Measurements from ENCODE around the gene SPP1. TPM values are rescaled to one million over a fixed set of nuclear protein-coding genes. Genes with fewer than 3 reads are reported as not detected.

The SPP1 gene
- total RNA-seq, 1 donor from 2014 or later = 1.1 TPM

DNA sequence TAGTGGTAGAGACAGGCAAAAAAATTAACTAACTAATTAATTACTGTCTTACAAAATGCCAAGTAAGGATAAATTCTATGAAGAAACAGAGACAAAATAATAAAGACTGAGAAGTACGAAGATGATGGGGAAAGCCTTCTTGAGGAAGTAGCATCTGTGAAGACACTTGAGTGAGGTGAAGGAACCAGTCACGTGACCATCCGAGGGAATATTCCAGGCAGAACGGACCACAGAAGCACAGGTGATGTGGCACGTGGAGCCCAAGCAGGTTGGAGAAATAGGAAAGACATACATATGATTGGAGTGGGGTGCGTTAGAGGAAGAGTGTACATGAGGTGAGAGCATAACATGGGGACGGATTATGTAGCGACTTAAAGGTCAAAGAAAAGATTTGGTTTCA lies 30.5 kb upstream of the SPP1 start:
- Mint-ChIP-seq H3K27ac (ENCODE audit: unreplicated experiment) (no peak overlapping the region), H3K4me3 (ENCODE audit: unreplicated experiment) (no peak overlapping the region), H3K4me1 (ENCODE audit: low read depth, unreplicated experiment) (no peaks in the 10 kb centered on the region), H3K27me3 (ENCODE audit: unreplicated experiment) (no peaks in the 10 kb centered on the region), H3K9me3 (ENCODE audit: unreplicated experiment) (no peaks in the 10 kb centered on the region), H3K36me3 (ENCODE audit: unreplicated experiment) (no peaks in the 10 kb centered on the region)
- TF ChIP-seq, protein P1, sequence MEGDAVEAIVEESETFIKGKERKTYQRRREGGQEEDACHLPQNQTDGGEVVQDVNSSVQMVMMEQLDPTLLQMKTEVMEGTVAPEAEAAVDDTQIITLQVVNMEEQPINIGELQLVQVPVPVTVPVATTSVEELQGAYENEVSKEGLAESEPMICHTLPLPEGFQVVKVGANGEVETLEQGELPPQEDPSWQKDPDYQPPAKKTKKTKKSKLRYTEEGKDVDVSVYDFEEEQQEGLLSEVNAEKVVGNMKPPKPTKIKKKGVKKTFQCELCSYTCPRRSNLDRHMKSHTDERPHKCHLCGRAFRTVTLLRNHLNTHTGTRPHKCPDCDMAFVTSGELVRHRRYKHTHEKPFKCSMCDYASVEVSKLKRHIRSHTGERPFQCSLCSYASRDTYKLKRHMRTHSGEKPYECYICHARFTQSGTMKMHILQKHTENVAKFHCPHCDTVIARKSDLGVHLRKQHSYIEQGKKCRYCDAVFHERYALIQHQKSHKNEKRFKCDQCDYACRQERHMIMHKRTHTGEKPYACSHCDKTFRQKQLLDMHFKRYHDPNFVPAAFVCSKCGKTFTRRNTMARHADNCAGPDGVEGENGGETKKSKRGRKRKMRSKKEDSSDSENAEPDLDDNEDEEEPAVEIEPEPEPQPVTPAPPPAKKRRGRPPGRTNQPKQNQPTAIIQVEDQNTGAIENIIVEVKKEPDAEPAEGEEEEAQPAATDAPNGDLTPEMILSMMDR (IDR thresholded peaks at IDR 0.05; ENCODE audit: partially characterized antibody, unreplicated experiment) = no peak
- no peak for DNase-seq

DNA sequence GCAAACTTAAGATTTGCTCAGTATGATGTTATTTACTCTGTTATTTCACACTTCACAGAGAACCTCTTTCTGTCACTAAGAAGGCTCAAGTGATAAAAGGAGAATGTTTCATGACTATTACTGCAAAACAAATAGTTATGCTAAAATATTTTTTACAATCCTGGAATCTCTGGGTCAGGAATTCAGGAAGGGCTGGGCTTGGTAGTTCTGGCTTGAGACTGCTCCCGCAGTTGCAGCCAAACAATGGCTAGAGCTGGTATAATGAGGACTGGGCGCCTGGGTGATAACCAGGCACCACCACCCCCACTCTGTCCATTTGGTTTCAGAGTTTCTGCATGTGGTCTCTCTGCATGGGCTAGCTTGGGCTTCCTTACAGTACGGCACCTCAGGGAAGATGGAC lies 28.7 kb upstream of the SPP1 start:
- Mint-ChIP-seq H3K36me3 (ENCODE audit: unreplicated experiment) (no peaks in the 10 kb centered on the region), H3K4me3 (ENCODE audit: unreplicated experiment) (no peak overlapping the region), H3K9me3 (ENCODE audit: unreplicated experiment) (no peaks in the 10 kb centered on the region), H3K27ac (ENCODE audit: unreplicated experiment) (no peak overlapping the region), H3K27me3 (ENCODE audit: unreplicated experiment) (peaks cover 2% of the 10 kb centered on the region), H3K4me1 (ENCODE audit: low read depth, unreplicated experiment) (no peaks in the 10 kb centered on the region)
- TF ChIP-seq, protein P1 (IDR thresholded peaks at IDR 0.05; ENCODE audit: partially characterized antibody, unreplicated experiment) = no peak
- no peak for DNase-seq

DNA sequence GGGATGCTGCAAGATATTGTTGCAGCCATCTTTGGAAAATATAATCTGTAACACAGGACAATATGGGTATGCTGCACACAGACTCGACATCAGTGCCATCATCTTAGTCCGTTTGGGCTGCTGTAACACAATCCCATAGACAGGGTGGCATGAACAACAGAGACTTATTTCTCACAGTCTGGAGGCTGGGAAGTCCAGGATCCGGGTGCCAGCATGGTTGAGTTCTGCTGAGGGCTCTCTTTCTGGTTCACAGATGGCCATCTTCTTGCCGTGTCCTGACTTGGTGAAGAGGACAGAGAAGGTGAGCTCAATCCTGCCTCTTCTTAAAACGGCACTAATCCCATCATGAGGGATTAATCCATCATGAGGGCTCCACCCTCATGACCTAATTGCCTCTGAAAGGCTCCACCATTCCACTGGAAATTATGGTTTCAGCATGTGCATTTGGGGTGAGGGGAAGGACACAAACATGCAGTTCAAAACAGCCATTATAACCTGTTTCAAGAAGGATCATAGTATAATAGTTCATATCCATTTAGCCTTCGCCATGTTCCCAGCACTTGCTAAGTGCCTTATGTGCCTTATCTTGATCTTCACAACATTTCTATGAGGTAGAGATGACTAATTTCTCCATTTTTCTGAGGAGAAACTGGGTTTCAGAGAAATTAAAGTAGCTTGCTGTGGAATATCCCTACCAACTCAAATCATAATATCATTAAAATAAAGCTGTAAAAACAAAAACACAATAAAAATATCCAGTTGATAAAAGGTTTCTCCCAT lies 27.9 kb upstream of the SPP1 start:
- no peaks in the 10 kb centered on the region for H3K36me3 Mint-ChIP-seq (ENCODE audit: unreplicated experiment)
- H3K4me1 Mint-ChIP-seq (ENCODE audit: low read depth, unreplicated experiment) = no peaks in the 10 kb centered on the region
- DNase-seq = no peak
- no peak overlapping the region for H3K27ac Mint-ChIP-seq (ENCODE audit: unreplicated experiment)
- H3K9me3 Mint-ChIP-seq (ENCODE audit: unreplicated experiment) = no peaks in the 10 kb centered on the region
- no peak overlapping the region for H3K4me3 Mint-ChIP-seq (ENCODE audit: unreplicated experiment)
- H3K27me3 Mint-ChIP-seq (ENCODE audit: unreplicated experiment) = peaks cover 2% of the 10 kb centered on the region
- TF ChIP-seq, protein P1 (IDR thresholded peaks at IDR 0.05; ENCODE audit: partially characterized antibody, unreplicated experiment) = no peak

DNA sequence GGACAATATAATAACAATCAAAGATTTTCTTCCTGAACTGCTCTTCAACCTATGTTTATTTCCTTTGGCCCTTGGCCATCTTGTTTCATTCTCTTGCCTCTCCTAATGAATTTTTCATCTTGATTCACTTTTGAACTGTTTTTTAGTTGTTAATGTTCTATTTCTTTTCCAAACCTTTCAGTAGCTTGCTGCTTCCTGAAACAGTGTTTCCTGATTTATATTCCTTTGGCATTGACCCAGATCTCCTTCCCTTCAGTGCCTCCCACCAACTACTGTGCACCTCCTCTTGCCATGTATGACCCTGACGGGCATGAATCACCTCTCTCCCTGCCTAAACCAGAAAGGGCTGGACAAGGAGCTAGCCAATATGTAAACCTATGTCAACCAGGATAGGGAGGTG lies 25.6 kb upstream of the SPP1 start:
- Mint-ChIP-seq H3K36me3 (ENCODE audit: unreplicated experiment) (no peaks in the 10 kb centered on the region), H3K9me3 (ENCODE audit: unreplicated experiment) (no peaks in the 10 kb centered on the region), H3K4me3 (ENCODE audit: unreplicated experiment) (no peak overlapping the region), H3K27me3 (ENCODE audit: unreplicated experiment) (peaks cover 2% of the 10 kb centered on the region), H3K27ac (ENCODE audit: unreplicated experiment) (no peak overlapping the region), H3K4me1 (ENCODE audit: low read depth, unreplicated experiment) (no peaks in the 10 kb centered on the region)
- DNase-seq = no peak
- TF ChIP-seq, protein P1 (IDR thresholded peaks at IDR 0.05; ENCODE audit: partially characterized antibody, unreplicated experiment) = no peak

DNA sequence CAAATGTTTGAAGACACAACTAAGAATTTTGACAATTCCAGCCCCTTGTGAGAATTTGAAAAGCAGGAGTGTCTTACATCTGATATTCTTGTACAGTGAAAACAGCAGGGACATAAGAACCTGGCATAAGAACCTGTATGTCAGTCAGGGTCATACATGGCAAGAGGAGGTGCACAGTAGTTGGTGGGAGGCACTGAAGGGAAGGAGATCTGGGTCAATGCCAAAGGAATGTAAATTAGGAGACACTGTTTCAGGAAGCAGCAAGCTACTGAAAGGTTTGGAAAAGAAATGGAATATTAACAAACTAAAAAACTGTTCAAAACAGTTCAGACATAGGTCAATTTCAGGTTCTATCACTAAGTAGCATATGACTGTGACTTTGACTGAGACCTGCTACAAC lies 25.0 kb upstream of the SPP1 start:
- Mint-ChIP-seq H3K4me3 (ENCODE audit: unreplicated experiment) (no peak overlapping the region), H3K27me3 (ENCODE audit: unreplicated experiment) (peaks cover 2% of the 10 kb centered on the region), H3K9me3 (ENCODE audit: unreplicated experiment) (no peaks in the 10 kb centered on the region), H3K27ac (ENCODE audit: unreplicated experiment) (no peak overlapping the region), H3K4me1 (ENCODE audit: low read depth, unreplicated experiment) (no peaks in the 10 kb centered on the region), H3K36me3 (ENCODE audit: unreplicated experiment) (no peaks in the 10 kb centered on the region)
- DNase-seq = no peak
- TF ChIP-seq, protein P1 (IDR thresholded peaks at IDR 0.05; ENCODE audit: partially characterized antibody, unreplicated experiment) = no peak
